GM23338 (cell line): Measurements from ENCODE around the gene SMIM9. TPM values are rescaled to one million over a fixed set of nuclear protein-coding genes. Genes with fewer than 3 reads are reported as not detected.
"Not testable (repeated sequence)": the region's sequence is repeated elsewhere in the genome, so short reads cannot be mapped to it uniquely, and the experiment has no call there.

Experiments
- ATAC-seq: fragments of 200-7000 bp; cut with Tn5 transposase; 3 replicates; pipeline ENCODE4 v1.9.1; 2020
- DNase-seq: peaks from one replicate; pipeline ENCODE4 v3.0.0-alpha.2; 2015; ENCODE audit warnings: low spot score
- H2AFZ ChIP-seq: fragments of 200-600 bp; sonication (generic); 2 replicates; pipeline ENCODE4 v1.8.0; 2016; ENCODE audit warnings: antibody characterized with exemption, mild to moderate bottlenecking, moderate library complexity
- H3F3A ChIP-seq: fragments of 200-600 bp; sonication (generic); replicated peaks from 2 replicates; pipeline ENCODE4 v1.8.0; 2017; ENCODE audit warnings: antibody characterized with exemption, mixed run types, low read depth
- H3K27ac ChIP-seq: fragments of 200-600 bp; sonication (generic); 2 replicates; pipeline ENCODE4 v1.6.1; 2016; ENCODE audit warnings: low read depth
- H3K27me3 ChIP-seq: fragments of 200-600 bp; sonication (generic); 2 replicates; pipeline ENCODE4 v1.8.0; 2016; ENCODE audit warnings: mild to moderate bottlenecking, mixed run types, moderate library complexity; ENCODE audit not compliant: insufficient read depth
- H3K36me3 ChIP-seq: fragments of 200-600 bp; sonication (generic); 2 replicates; pipeline ENCODE4 v1.8.0; 2016; ENCODE audit warnings: mild to moderate bottlenecking; ENCODE audit not compliant: insufficient read depth
- H3K4me1 ChIP-seq: fragments of 200-600 bp; sonication (generic); 2 replicates; pipeline ENCODE4 v1.8.0; 2016; ENCODE audit warnings: mild to moderate bottlenecking, moderate library complexity; ENCODE audit not compliant: insufficient read depth
- H3K4me2 ChIP-seq: fragments of 200-600 bp; sonication (generic); 2 replicates; pipeline ENCODE4 v1.7.1; 2017; ENCODE audit warnings: mixed run types
- H3K4me3 ChIP-seq: fragments of 200-600 bp; sonication (generic); 2 replicates; pipeline ENCODE4 v1.6.1; 2016; ENCODE audit warnings: mixed run types
- H3K79me2 ChIP-seq: fragments of 200-600 bp; sonication (generic); replicated peaks from 2 replicates; pipeline ENCODE4 v1.8.0; 2017; ENCODE audit warnings: mild to moderate bottlenecking; ENCODE audit not compliant: insufficient read depth
- H3K9me2 ChIP-seq: fragments of 200-600 bp; sonication (generic); 2 replicates; pipeline ENCODE4 v1.8.0; 2017; ENCODE audit not compliant: insufficient read depth
- H4K20me1 ChIP-seq: fragments of 200-600 bp; sonication (generic); replicated peaks from 2 replicates; pipeline ENCODE4 v1.8.0; 2017; ENCODE audit warnings: mild to moderate bottlenecking; ENCODE audit not compliant: insufficient read depth
- H3K27ac Mint-ChIP-seq: 2 replicates; pipeline ENCODE4 v1.8.0; 2020; ENCODE audit warnings: inconsistent platforms, mild to moderate bottlenecking, moderate library complexity, mixed read lengths
- H3K27me3 Mint-ChIP-seq: 3 replicates; pipeline ENCODE4 v1.8.0; 2022; ENCODE audit warnings: low read depth, mild to moderate bottlenecking, moderate library complexity, mixed read lengths, inconsistent platforms; ENCODE audit not compliant: insufficient read depth, poor library complexity
- H3K36me3 Mint-ChIP-seq: 3 replicates; pipeline ENCODE4 v1.8.0; 2021; ENCODE audit warnings: low read depth, mild to moderate bottlenecking, inconsistent platforms, moderate library complexity, mixed read lengths
- H3K4me1 Mint-ChIP-seq: 3 replicates; pipeline ENCODE4 v1.8.0; 2020; ENCODE audit warnings: mild to moderate bottlenecking, inconsistent platforms, mixed read lengths
- H3K4me3 Mint-ChIP-seq: 3 replicates; pipeline ENCODE4 v1.8.0; 2021; ENCODE audit warnings: moderate library complexity, mild to moderate bottlenecking, inconsistent platforms, mixed read lengths
- H3K9me3 Mint-ChIP-seq: 3 replicates; pipeline ENCODE4 v1.8.0; 2020; ENCODE audit warnings: moderate library complexity, mild to moderate bottlenecking, inconsistent platforms, mixed read lengths
- ZNF331 ChIP-seq: fragments of 250-450 bp; sonication (Bioruptor Pico); IDR thresholded peaks from 2 replicates; pipeline ENCODE4 v1.5.0; 2020; ENCODE audit warnings: low read depth, mild to moderate bottlenecking, moderate library complexity
- polyA plus RNA-seq: library from polyadenylated mRNA; unstranded; fragments of >200 nt; fragmentation: Nextera tagmentation; extraction: Ambion mirVana; gene quantifications from 2 replicates; pipeline ENCODE4 v1.2.1, GENCODE V29; 2016
- total RNA-seq: library from RNA; depleted of rRNA; stranded (reverse); fragments of >200 nt; shearing (Covaris generic); gene quantifications from 2 replicates; pipeline ENCODE4 v1.2.3, GENCODE V29; 2014
- TF ChIP-seq, protein P1 (sequence below): IDR thresholded peaks from one replicate; pipeline ENCODE4 v1.6.1; 2018; ENCODE audit warnings: antibody characterized with exemption; ENCODE audit not compliant: unreplicated experiment
- TF ChIP-seq, protein P2 (sequence below), 2 experiments: fragments of 200-600 bp in 1 of 2; sonication (generic) in 1 of 2; conservative IDR thresholded peaks; 2 replicates each; pipeline versions ENCODE4 v1.5.1 to v1.6.1; 2016 to 2017; ENCODE audit warnings: antibody characterized with exemption in 2 of 2, low read depth in 2 of 2, mild to moderate bottlenecking in 2 of 2, moderate library complexity in 1 of 2

The SMIM9 gene
- total and polyA plus RNA-seq, 2 experiments from 2014 or later = not detected

DNA sequence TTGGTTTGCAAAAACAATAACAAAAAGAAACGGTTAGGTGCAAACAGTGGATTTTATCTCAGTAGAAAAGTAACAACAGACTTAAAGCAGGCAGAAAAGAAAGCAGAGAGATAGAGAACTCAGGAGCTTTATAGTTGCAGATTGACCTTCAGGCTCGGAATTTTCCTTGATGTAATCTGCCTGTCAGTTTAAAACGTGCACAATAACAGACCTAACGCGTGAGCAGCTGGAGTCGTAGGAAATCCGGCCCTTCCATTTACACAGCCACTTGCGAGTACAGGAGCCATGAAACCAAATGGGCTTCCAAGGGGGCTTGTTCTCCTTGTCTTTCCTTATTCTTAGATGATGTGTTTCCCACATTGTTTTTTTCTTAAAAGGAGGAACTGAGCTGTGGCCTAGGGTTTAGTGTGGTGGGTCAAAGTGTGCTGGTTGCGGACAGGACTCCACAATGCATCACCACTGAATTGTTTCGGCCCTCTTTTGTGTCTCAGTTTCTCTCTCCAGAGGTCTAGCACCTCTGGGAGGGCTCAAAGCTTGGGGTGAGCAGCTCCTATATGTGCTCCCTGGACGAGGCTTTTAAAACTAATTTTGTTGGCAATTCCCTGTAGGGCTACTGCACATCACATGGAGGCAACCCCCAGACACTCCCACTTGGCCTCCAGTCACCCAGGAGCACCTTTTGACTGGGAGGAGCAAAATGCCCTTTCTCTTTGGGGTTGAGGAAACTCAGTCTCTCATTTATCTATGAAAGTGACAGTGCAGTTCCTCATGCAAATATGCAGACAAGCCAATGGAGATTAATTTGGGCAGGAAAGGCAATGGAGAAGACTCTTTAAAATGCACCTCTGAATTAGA, 15.3 kb downstream of the SMIM9 start (continued):
- TF ChIP-seq, protein P1, sequence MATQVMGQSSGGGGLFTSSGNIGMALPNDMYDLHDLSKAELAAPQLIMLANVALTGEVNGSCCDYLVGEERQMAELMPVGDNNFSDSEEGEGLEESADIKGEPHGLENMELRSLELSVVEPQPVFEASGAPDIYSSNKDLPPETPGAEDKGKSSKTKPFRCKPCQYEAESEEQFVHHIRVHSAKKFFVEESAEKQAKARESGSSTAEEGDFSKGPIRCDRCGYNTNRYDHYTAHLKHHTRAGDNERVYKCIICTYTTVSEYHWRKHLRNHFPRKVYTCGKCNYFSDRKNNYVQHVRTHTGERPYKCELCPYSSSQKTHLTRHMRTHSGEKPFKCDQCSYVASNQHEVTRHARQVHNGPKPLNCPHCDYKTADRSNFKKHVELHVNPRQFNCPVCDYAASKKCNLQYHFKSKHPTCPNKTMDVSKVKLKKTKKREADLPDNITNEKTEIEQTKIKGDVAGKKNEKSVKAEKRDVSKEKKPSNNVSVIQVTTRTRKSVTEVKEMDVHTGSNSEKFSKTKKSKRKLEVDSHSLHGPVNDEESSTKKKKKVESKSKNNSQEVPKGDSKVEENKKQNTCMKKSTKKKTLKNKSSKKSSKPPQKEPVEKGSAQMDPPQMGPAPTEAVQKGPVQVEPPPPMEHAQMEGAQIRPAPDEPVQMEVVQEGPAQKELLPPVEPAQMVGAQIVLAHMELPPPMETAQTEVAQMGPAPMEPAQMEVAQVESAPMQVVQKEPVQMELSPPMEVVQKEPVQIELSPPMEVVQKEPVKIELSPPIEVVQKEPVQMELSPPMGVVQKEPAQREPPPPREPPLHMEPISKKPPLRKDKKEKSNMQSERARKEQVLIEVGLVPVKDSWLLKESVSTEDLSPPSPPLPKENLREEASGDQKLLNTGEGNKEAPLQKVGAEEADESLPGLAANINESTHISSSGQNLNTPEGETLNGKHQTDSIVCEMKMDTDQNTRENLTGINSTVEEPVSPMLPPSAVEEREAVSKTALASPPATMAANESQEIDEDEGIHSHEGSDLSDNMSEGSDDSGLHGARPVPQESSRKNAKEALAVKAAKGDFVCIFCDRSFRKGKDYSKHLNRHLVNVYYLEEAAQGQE = no peak
- TF ChIP-seq, protein P2, sequence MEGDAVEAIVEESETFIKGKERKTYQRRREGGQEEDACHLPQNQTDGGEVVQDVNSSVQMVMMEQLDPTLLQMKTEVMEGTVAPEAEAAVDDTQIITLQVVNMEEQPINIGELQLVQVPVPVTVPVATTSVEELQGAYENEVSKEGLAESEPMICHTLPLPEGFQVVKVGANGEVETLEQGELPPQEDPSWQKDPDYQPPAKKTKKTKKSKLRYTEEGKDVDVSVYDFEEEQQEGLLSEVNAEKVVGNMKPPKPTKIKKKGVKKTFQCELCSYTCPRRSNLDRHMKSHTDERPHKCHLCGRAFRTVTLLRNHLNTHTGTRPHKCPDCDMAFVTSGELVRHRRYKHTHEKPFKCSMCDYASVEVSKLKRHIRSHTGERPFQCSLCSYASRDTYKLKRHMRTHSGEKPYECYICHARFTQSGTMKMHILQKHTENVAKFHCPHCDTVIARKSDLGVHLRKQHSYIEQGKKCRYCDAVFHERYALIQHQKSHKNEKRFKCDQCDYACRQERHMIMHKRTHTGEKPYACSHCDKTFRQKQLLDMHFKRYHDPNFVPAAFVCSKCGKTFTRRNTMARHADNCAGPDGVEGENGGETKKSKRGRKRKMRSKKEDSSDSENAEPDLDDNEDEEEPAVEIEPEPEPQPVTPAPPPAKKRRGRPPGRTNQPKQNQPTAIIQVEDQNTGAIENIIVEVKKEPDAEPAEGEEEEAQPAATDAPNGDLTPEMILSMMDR (conservative IDR thresholded peaks at IDR 0.05; ENCODE audit: low read depth in 2 of 2) = no peak
- no peak for TF ChIP-seq ZNF331

DNA sequence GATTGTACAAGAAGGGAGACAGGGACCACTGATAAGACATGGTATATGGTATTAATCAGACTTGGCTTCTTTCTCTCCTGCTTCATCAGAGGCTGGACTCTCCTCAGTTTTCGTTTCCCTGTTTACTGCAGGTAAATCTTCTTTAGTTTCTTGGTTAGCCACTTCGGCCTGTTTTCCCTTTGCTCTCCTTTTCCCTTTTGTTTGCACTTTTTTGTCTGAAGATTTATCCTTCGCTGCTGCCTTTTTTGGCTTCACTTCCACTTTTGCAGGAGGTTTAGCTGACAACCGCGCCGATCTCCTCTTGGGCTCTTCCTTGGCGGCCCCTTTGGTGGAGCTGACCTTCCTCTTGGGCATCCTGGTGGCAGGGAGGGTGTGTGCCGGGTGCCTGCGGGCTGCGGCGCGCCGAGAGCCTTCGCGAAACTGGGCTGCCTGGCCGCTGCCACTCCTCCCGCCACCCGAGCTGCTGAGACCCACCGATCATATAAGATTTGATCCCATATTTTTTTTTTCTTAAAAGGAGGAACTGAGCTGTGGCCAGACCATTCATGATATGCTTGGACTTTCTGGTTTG, 17.3 kb downstream of the SMIM9 start:
- Mint-ChIP-seq H3K4me1 (peaks cover 47% of the 10 kb centered on the region), H3K9me3 (peaks cover 20% of the 10 kb centered on the region), H3K36me3 (peaks cover 24% of the 10 kb centered on the region)
- H3K27ac ChIP-seq, H3K27ac Mint-ChIP-seq, H3F3A ChIP-seq, H3K79me2 ChIP-seq, H3K4me3 Mint-ChIP-seq, H4K20me1 ChIP-seq, H3K4me2 ChIP-seq, ATAC-seq, H3K9me2 ChIP-seq, H2AFZ ChIP-seq, H3K4me3 ChIP-seq, DNase-seq, H3K27me3 Mint-ChIP-seq, H3K27me3 ChIP-seq, H3K36me3 ChIP-seq: not testable (repeated sequence)
- peaks cover 31% of the 10 kb centered on the region for H3K4me1 ChIP-seq

DNA sequence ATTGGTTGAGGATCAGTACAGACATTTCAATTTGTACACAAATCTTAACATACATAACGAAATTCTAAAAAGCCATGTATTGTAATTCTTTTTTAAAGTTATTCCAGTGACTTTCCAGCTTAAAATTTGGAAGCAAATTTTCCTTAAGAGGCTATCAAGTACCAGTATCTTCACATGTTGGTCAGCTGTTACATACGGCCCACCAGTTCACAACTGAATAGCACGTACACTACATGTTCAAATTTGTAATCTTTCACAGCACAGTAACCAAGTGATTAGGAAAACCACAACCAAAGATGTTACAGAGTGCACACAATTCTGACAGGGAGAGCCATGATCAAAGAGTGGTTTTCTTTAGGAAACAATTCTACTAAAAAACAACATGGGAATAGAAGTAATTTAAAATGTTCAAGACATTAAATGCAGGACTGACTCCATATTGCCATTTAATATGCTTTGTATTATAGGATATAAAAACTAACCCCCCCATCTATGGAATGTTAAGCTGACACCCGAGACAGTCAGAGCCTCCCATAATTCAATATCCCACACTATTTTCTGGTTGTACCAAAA, 18.1 kb downstream of the SMIM9 start:
- not testable (repeated sequence) for ATAC-seq, H3K9me2 ChIP-seq, H3K27me3 ChIP-seq, H3K79me2 ChIP-seq, H3K27ac Mint-ChIP-seq, H3K4me3 Mint-ChIP-seq, DNase-seq, H3F3A ChIP-seq, H4K20me1 ChIP-seq, H3K27ac ChIP-seq, H3K4me3 ChIP-seq, H3K4me2 ChIP-seq, H3K36me3 ChIP-seq, H3K27me3 Mint-ChIP-seq, H2AFZ ChIP-seq
- peaks cover 20% of the 10 kb centered on the region for H3K9me3 Mint-ChIP-seq
- H3K4me1 Mint-ChIP-seq = peaks cover 42% of the 10 kb centered on the region
- H3K4me1 ChIP-seq = peaks cover 31% of the 10 kb centered on the region
- peaks cover 24% of the 10 kb centered on the region for H3K36me3 Mint-ChIP-seq
